ENCODE measurements around the gene DNAJA3.

GRCh38 chr16:4443271-4443670 is 17.6 kb downstream of the DNAJA3 start:
- TF ChIP-seq CTCF (conservative IDR thresholded peaks at IDR 0.05; ENCODE audit: low read depth, low read length) = no peak
- TF ChIP-seq EZH2 (IDR thresholded peaks at IDR 0.05; ENCODE audit: borderline replicate concordance, low read depth, low read length, poor library complexity, severe bottlenecking) = no peak
